HG03025 (cell line): ENCODE data around the gene PLA2G4E.

ENCODE experiments used
- ATAC-seq: cut with Tn5 transposase; IDR thresholded peaks from one replicate; pipeline ENCODE4 v1.9.1; 2021; ENCODE audit warnings: mild to moderate bottlenecking, moderate library complexity; ENCODE audit not compliant: unreplicated experiment, low FRiP score

PLA2G4E gene

GRCh38 chr15:41939986-41940385, 80.9 kb downstream of the PLA2G4E start:
- no peak for ATAC-seq

GRCh38 chr15:41937568-41937923, 83.3 kb downstream of the PLA2G4E start:
- no peak for ATAC-seq

GRCh38 chr15:41936649-41937567, 83.9 kb downstream of the PLA2G4E start:
- ATAC-seq, result no peak

GRCh38 chr15:41936155-41936554, 84.7 kb downstream of the PLA2G4E start:
- ATAC-seq, result no peak

- ATAC-seq, result no peak
Measured at GRCh38 chr15:41935566-41936020, 85.2 kb downstream of the PLA2G4E start.

GRCh38 chr15:41934843-41935242, 86.0 kb downstream of the PLA2G4E start:
- ATAC-seq, result no peak

GRCh38 chr15:41933771-41934170, 87.1 kb downstream of the PLA2G4E start:
- ATAC-seq, result no peak

GRCh38 chr15:41933326-41933725, 87.5 kb downstream of the PLA2G4E start:
- ATAC-seq, result no peak

- ATAC-seq, result no peak
Measured at GRCh38 chr15:41932511-41933289, 88.1 kb downstream of the PLA2G4E start.

GRCh38 chr15:41932101-41932500, 88.7 kb downstream of the PLA2G4E start:
- no peak for ATAC-seq
